ENCODE measurements around the gene RPEL1. TPM values are rescaled to one million over a fixed set of nuclear protein-coding genes. Genes with fewer than 3 reads are reported as not detected.

The RPEL1 gene
- total and polyA plus RNA-seq, 2 experiments from 2014 or later: 0.10 TPM; not detected in 1

DNA sequence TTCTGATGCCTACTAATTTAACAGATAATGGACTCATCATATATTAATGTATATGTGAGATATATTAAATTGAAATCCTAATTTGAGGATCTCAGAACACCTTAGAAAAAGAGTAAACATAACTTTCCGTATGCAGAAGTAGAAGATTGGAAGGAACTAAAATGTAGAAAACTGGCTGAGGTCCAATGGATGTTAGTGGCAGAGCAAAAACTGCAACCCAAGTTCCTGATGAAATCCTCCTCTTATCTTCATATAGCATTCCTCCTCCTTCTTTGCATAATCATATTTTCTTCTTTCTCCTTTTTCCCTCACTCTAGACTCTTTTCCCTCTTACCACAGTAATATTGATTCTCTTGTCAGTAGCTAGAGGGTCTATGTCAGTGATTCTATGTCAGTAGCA is 37.3 kb downstream of the RPEL1 start:
- TF ChIP-seq EZH2 (IDR thresholded peaks at IDR 0.05; ENCODE audit: borderline replicate concordance) (no peak), EZH2phosphoT487 (IDR thresholded peaks at IDR 0.05; ENCODE audit: low read depth, severe bottlenecking, unreplicated experiment) (no peak)
- TF ChIP-seq, protein P1, sequence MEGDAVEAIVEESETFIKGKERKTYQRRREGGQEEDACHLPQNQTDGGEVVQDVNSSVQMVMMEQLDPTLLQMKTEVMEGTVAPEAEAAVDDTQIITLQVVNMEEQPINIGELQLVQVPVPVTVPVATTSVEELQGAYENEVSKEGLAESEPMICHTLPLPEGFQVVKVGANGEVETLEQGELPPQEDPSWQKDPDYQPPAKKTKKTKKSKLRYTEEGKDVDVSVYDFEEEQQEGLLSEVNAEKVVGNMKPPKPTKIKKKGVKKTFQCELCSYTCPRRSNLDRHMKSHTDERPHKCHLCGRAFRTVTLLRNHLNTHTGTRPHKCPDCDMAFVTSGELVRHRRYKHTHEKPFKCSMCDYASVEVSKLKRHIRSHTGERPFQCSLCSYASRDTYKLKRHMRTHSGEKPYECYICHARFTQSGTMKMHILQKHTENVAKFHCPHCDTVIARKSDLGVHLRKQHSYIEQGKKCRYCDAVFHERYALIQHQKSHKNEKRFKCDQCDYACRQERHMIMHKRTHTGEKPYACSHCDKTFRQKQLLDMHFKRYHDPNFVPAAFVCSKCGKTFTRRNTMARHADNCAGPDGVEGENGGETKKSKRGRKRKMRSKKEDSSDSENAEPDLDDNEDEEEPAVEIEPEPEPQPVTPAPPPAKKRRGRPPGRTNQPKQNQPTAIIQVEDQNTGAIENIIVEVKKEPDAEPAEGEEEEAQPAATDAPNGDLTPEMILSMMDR (IDR thresholded peaks at IDR 0.05; ENCODE audit: poor library complexity): no peak
- H3K79me2 ChIP-seq: no peaks in the 10 kb centered on the region

DNA sequence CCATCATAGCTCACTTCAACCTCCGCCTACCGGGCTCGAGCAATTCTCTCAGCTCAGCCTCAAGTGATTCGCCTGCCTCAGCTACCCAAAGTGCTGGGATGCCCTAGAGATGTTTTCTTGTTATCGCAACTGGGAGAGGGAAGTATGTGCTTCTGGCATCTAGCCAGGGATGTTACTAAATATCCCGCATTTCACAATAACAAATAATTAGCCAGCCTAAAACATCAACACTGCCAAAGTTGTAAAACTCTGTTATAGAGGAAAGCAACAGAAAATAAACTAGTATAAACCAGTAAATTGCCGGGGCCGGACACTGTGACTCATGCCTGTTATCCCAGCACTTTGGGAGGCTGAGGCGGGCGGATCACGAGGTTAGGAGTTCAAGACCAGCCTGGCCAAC is 38.5 kb downstream of the RPEL1 start:
- 83% methylated on average over 11 of the region's 11 CpGs for WGBS (ENCODE audit: low lambda C conversion rate, missing lambda C conversion rate)
- no peak overlapping the region for H2AFZ ChIP-seq
- H3K36me3 ChIP-seq (replicated peaks; ENCODE audit: insufficient read depth, low read depth): no peaks in the 10 kb centered on the region
- H3K27me3 ChIP-seq: peaks cover 37% of the 10 kb centered on the region
- peak; percentile 39 for DNase-seq (ENCODE audit: low spot score)
- H3K4me1 ChIP-seq (ENCODE audit: insufficient read depth): no peaks in the 10 kb centered on the region
- TF ChIP-seq, protein P1 (IDR thresholded peaks at IDR 0.05; ENCODE audit: poor library complexity): no peak
- TF ChIP-seq EZH2phosphoT487 (IDR thresholded peaks at IDR 0.05; ENCODE audit: low read depth, severe bottlenecking, unreplicated experiment): no peak
- no peaks in the 10 kb centered on the region for H4K20me1 ChIP-seq (ENCODE audit: insufficient read depth, poor library complexity, severe bottlenecking)
- H3K4me3 ChIP-seq: no peak overlapping the region
- no peaks in the 10 kb centered on the region for H3K9me3 ChIP-seq (ENCODE audit: low read depth)
- H3K9me2 ChIP-seq (replicated peaks; ENCODE audit: insufficient read depth): no peaks in the 10 kb centered on the region
- H3K27ac ChIP-seq: no peak overlapping the region
- H3K4me2 ChIP-seq: no peak overlapping the region
- no peaks in the 10 kb centered on the region for H3K79me2 ChIP-seq

More for the DNA sequence above, 37.3 kb downstream of the RPEL1 start:
- Histone ChIP-seq H3K36me3 (replicated peaks; ENCODE audit: insufficient read depth, low read depth) (no peaks in the 10 kb centered on the region), H3K9me3 (ENCODE audit: low read depth) (no peaks in the 10 kb centered on the region), H2AFZ (no peak overlapping the region), H3K4me2 (no peak overlapping the region), H3K9me2 (replicated peaks; ENCODE audit: insufficient read depth) (no peaks in the 10 kb centered on the region), H3K27ac (no peak overlapping the region), H3K4me1 (ENCODE audit: insufficient read depth) (no peaks in the 10 kb centered on the region), H4K20me1 (ENCODE audit: insufficient read depth, poor library complexity, severe bottlenecking) (no peaks in the 10 kb centered on the region), H3K4me3 (no peak overlapping the region), H3K27me3 (peaks cover 40% of the 10 kb centered on the region)
- 81% methylated on average over 1 of the region's 1 CpG for WGBS (ENCODE audit: low lambda C conversion rate, missing lambda C conversion rate)
- no peak for DNase-seq (ENCODE audit: low spot score)

DNA sequence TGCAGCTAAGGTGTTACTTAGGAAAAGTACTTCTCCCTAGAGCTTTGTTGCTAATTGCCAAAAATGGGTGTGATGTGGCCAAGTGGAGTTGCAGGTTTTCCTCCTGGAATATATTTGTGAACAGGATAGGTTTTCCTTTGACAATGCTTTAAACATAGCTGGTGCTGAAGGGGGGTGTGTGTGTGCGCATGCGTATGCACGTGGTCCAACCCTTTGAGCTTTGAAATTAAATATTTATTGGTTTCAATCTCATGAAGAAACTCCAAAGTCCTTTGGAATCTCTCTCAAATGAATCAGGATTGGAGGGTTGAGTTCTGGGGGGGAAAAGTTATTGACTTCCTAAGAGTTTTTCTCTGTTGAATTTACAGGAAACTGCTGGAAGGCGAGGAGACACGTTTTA is 42.3 kb downstream of the RPEL1 start:
- Histone ChIP-seq H3K9me3 (ENCODE audit: low read depth) (no peaks in the 10 kb centered on the region), H3K27me3 (peaks cover 8% of the 10 kb centered on the region), H2AFZ (no peak overlapping the region), H3K4me2 (no peak overlapping the region), H3K9me2 (replicated peaks; ENCODE audit: insufficient read depth) (no peaks in the 10 kb centered on the region), H4K20me1 (ENCODE audit: insufficient read depth, poor library complexity, severe bottlenecking) (no peaks in the 10 kb centered on the region), H3K4me1 (ENCODE audit: insufficient read depth) (no peaks in the 10 kb centered on the region), H3K79me2 (no peaks in the 10 kb centered on the region), H3K4me3 (no peak overlapping the region), H3K27ac (no peak overlapping the region), H3K36me3 (replicated peaks; ENCODE audit: insufficient read depth, low read depth) (no peaks in the 10 kb centered on the region)
- TF ChIP-seq, protein P1 (IDR thresholded peaks at IDR 0.05; ENCODE audit: poor library complexity): no peak
- TF ChIP-seq EZH2 (IDR thresholded peaks at IDR 0.05; ENCODE audit: borderline replicate concordance) (no peak), EZH2phosphoT487 (IDR thresholded peaks at IDR 0.05; ENCODE audit: low read depth, severe bottlenecking, unreplicated experiment) (no peak)
- 87% methylated on average over 5 of the region's 5 CpGs for WGBS (ENCODE audit: low lambda C conversion rate, missing lambda C conversion rate)
- DNase-seq (ENCODE audit: low spot score): no peak

DNA sequence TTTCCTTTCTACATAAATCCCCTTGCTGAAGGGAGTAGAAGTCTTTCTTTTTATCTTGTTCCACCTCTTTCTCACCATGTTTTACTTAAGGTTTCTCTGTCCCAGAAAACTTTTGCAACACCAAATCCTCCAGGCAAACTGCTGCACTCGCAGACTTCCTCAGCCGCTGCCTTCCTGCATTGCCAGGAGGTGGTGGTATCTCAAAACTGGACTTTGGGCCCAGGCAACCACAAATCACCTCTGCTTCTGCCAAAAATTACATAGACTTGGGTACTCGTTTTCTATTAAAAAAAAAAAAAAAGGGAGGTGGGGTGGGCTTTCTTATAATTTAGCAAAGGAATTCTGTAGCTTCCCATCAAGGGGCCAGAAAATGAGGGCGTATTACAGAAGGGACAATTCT is 45.9 kb downstream of the RPEL1 start:
- H3K4me3 ChIP-seq: no peak overlapping the region
- H3K4me2 ChIP-seq: no peak overlapping the region
- 85% methylated on average over 4 of the region's 4 CpGs for WGBS (ENCODE audit: low lambda C conversion rate, missing lambda C conversion rate)
- peaks cover 8% of the 10 kb centered on the region for H3K27me3 ChIP-seq
- no peak overlapping the region for H3K27ac ChIP-seq
- no peaks in the 10 kb centered on the region for H3K79me2 ChIP-seq
- H4K20me1 ChIP-seq (ENCODE audit: insufficient read depth, poor library complexity, severe bottlenecking): no peaks in the 10 kb centered on the region
- no peak overlapping the region for H2AFZ ChIP-seq
- TF ChIP-seq, protein P1 (IDR thresholded peaks at IDR 0.05; ENCODE audit: poor library complexity): no peak
- no peak for TF ChIP-seq EZH2 (IDR thresholded peaks at IDR 0.05; ENCODE audit: borderline replicate concordance)
- TF ChIP-seq EZH2phosphoT487 (IDR thresholded peaks at IDR 0.05; ENCODE audit: low read depth, severe bottlenecking, unreplicated experiment): no peak
- DNase-seq (ENCODE audit: low spot score): no peak
- no peaks in the 10 kb centered on the region for H3K4me1 ChIP-seq (ENCODE audit: insufficient read depth)
- no peaks in the 10 kb centered on the region for H3K9me2 ChIP-seq (replicated peaks; ENCODE audit: insufficient read depth)
- no peaks in the 10 kb centered on the region for H3K36me3 ChIP-seq (replicated peaks; ENCODE audit: insufficient read depth, low read depth)
- no peaks in the 10 kb centered on the region for H3K9me3 ChIP-seq (ENCODE audit: low read depth)
